SK-N-SH (cell line): ENCODE measurements around the gene TYW3. TPM values are rescaled to one million over a fixed set of nuclear protein-coding genes. Genes with fewer than 3 reads are reported as not detected.
"Not testable (repeated sequence)": the region's sequence is repeated elsewhere in the genome, so short reads cannot be mapped to it uniquely, and the experiment has no call there.

Source experiments
- CTCF ChIA-PET: fragments of 300-600, 350-600 bp; formaldehyde crosslinking; extraction: SDS; loops from one replicate; lab custom pipeline; 2021; lab: Yijun Ruan, JAX
- POLR2A ChIA-PET: fragments of 350-600 bp; sonication (Branson Sonifier 250); formaldehyde crosslinking; extraction: SDS; loops from one replicate; lab custom pipeline; 2020; ENCODE audit warnings: antibody characterized with exemption, inconsistent platforms; lab: Yijun Ruan, JAX
- DNase-seq: peaks from one replicate; pipeline ENCODE4 v3.0.0; 2012
- H2AFZ ChIP-seq: fragments of 200-600 bp; sonication (generic); 2 replicates; pipeline ENCODE4 v1.8.1; 2016; ENCODE audit warnings: antibody characterized with exemption, mild to moderate bottlenecking, low read depth
- H3F3A ChIP-seq: fragments of 200-600 bp; sonication (generic); replicated peaks from 2 replicates; pipeline ENCODE3; 2016; ENCODE audit warnings: antibody characterized with exemption, mild to moderate bottlenecking; ENCODE audit not compliant: insufficient read depth
- H3K27ac ChIP-seq, 2 experiments: fragments of 200-500 bp in 1 of 2; fragments of 200-600 bp in 1 of 2; sonication (Bioruptor generic) in 1 of 2; sonication (generic), shearing (Covaris generic) in 1 of 2; 2 replicates each; pipeline versions ENCODE4 v1.5.1 to v1.6.1; 2014 to 2016; ENCODE audit warnings: low read depth in 2 of 2, inconsistent platforms in 1 of 2, low read length in 1 of 2, mild to moderate bottlenecking in 1 of 2, mixed read lengths in 1 of 2
- H3K27me3 ChIP-seq: fragments of 200-600 bp; sonication (generic), shearing (Covaris generic); 2 replicates; pipeline ENCODE4 v1.6.1; 2016; ENCODE audit warnings: mixed run types; ENCODE audit not compliant: insufficient read depth
- H3K36me3 ChIP-seq, 2 experiments: fragments of 200-500 bp in 1 of 2; fragments of 200-600 bp in 1 of 2; sonication (Bioruptor generic) in 1 of 2; sonication (generic) in 1 of 2; replicated peaks in 1 of 2; 2 replicates each; pipeline versions ENCODE3 to v1.5.1; 2014 to 2016; ENCODE audit warnings: low read length in 1 of 2, mild to moderate bottlenecking in 1 of 2; ENCODE audit not compliant: insufficient read depth in 2 of 2, control insufficient read depth in 1 of 2
- H3K4me1 ChIP-seq, 2 experiments: fragments of 200-500 bp in 1 of 2; fragments of 200-600 bp in 1 of 2; sonication (Bioruptor generic) in 1 of 2; sonication (generic), shearing (Covaris generic) in 1 of 2; 2 replicates each; pipeline versions ENCODE4 v1.5.1 to v1.6.1; 2014 to 2016; ENCODE audit warnings: low read depth in 1 of 2, low read length in 1 of 2, mixed run types in 1 of 2; ENCODE audit not compliant: insufficient read depth in 2 of 2, control insufficient read depth in 1 of 2
- H3K4me2 ChIP-seq: fragments of 200-600 bp; sonication (generic), shearing (Covaris generic); 2 replicates; pipeline ENCODE4 v1.6.1; 2017; ENCODE audit warnings: mixed run types
- H3K4me3 ChIP-seq, 2 experiments: fragments of 200-500 bp in 1 of 2; fragments of 200-600 bp in 1 of 2; sonication (Bioruptor generic) in 1 of 2; sonication (generic), shearing (Covaris generic) in 1 of 2; 2 replicates each; pipeline versions ENCODE4 v1.5.1 to v1.8.1; 2014 to 2016; ENCODE audit warnings: low read depth in 2 of 2, inconsistent platforms in 1 of 2, low read length in 1 of 2, mild to moderate bottlenecking in 1 of 2, mixed read lengths in 1 of 2, moderate library complexity in 1 of 2
- H3K79me2 ChIP-seq: fragments of 200-600 bp; sonication (generic); 2 replicates; pipeline ENCODE4 v1.8.1; 2017; ENCODE audit warnings: mild to moderate bottlenecking; ENCODE audit not compliant: insufficient read depth
- H3K9ac ChIP-seq: fragments of 200-600 bp; sonication (generic); 2 replicates; pipeline ENCODE4 v1.6.1; 2017; ENCODE audit warnings: mixed run types
- H3K9me2 ChIP-seq: fragments of 200-600 bp; sonication (generic); 2 replicates; pipeline ENCODE4 v1.6.1; 2017; ENCODE audit warnings: mixed run types
- H3K9me3 ChIP-seq: fragments of 200-600 bp; sonication (generic); 2 replicates; pipeline ENCODE4 v1.6.1; 2017; ENCODE audit warnings: mixed run types, mild to moderate bottlenecking, moderate library complexity
- H4K20me1 ChIP-seq: fragments of 200-600 bp; sonication (generic); 2 replicates; pipeline ENCODE4 v1.6.1; 2017; ENCODE audit warnings: mild to moderate bottlenecking, mixed run types; ENCODE audit not compliant: insufficient read depth
- CTCF ChIP-seq: fragments of 200-600 bp; sonication (generic); IDR thresholded peaks from 2 replicates; pipeline ENCODE4 v1.6.1; 2017; ENCODE audit warnings: antibody characterized with exemption, mild to moderate bottlenecking, moderate library complexity
- EP300 ChIP-seq, 2 experiments: IDR thresholded peaks; 2 replicates each; pipeline versions ENCODE4 v1.4.0 to v1.6.1; 2012; ENCODE audit warnings: borderline replicate concordance in 1 of 2, low read depth in 1 of 2, low read length in 1 of 2
- FOSL2 ChIP-seq: IDR thresholded peaks from 2 replicates; pipeline ENCODE4 v1.4.0; 2012; ENCODE audit warnings: low read depth, mild to moderate bottlenecking, moderate library complexity, borderline replicate concordance
- FOXJ3 ChIP-seq: sonication (generic); formaldehyde crosslinking; IDR thresholded peaks from 2 replicates; pipeline ENCODE4 v1.5.1; 2020; ENCODE audit warnings: mild to moderate bottlenecking, missing genetic modification reagents
- GABPA ChIP-seq: IDR thresholded peaks from 2 replicates; pipeline ENCODE4 v1.4.0; 2012; ENCODE audit warnings: low read depth, mild to moderate bottlenecking
- GATA2 ChIP-seq: sonication (generic); formaldehyde crosslinking; IDR thresholded peaks from 2 replicates; pipeline ENCODE4 v1.5.0; 2020; ENCODE audit warnings: mild to moderate bottlenecking, missing genetic modification reagents
- IRF3 ChIP-seq: fragments of 150-350 bp; IDR thresholded peaks from 2 replicates; pipeline ENCODE4 v1.6.1; 2016; ENCODE audit warnings: mild to moderate bottlenecking, low read depth, low read length
- MEF2A ChIP-seq: IDR thresholded peaks from 2 replicates; pipeline ENCODE4 v1.4.0; 2012; ENCODE audit warnings: low read depth, borderline replicate concordance
- NFIC ChIP-seq: IDR thresholded peaks from 2 replicates; pipeline ENCODE4 v1.4.0; 2012; ENCODE audit warnings: borderline replicate concordance
- NRF1 ChIP-seq: IDR thresholded peaks from 2 replicates; pipeline ENCODE4 v1.6.1; 2012; ENCODE audit warnings: low read depth, mild to moderate bottlenecking, low read length
- RAD21 ChIP-seq: IDR thresholded peaks from 2 replicates; pipeline ENCODE4 v1.6.1; 2012; ENCODE audit warnings: mild to moderate bottlenecking, low read length
- TAF1 ChIP-seq: IDR thresholded peaks from 2 replicates; pipeline ENCODE4 v1.6.1; 2012; ENCODE audit warnings: low read depth, mild to moderate bottlenecking, low read length, moderate library complexity, borderline replicate concordance
- TCF12 ChIP-seq: IDR thresholded peaks from 2 replicates; pipeline ENCODE4 v1.4.0; 2012
- TEAD4 ChIP-seq: IDR thresholded peaks from 2 replicates; pipeline ENCODE4 v1.4.0; 2012; ENCODE audit warnings: mild to moderate bottlenecking, borderline replicate concordance; ENCODE audit not compliant: insufficient read depth
- USF2 ChIP-seq: fragments of 150-350 bp; IDR thresholded peaks from 2 replicates; pipeline ENCODE4 v1.6.1; 2017; ENCODE audit warnings: antibody characterized with exemption, low read length, low read depth, borderline replicate concordance
- WGBS: methylation state at CpG from one replicate; pipeline ENCODE4 v1.1.6; 2017; ENCODE audit warnings: low lambda C conversion rate; 5-methylcytosine and 5-hydroxymethylcytosine counted together
- polyA plus RNA-seq, 3 experiments: library from polyadenylated mRNA; depleted of rRNA; stranded (reverse); fragments of >200 nt; gene quantifications; 2 replicates each; pipeline ENCODE4 v1.2.3, GENCODE V29; 2012
- TF ChIP-seq, protein P1 (sequence below): IDR thresholded peaks from 2 replicates; pipeline ENCODE4 v1.6.1; 2012; ENCODE audit warnings: mild to moderate bottlenecking, low read depth, low read length, moderate library complexity

The TYW3 gene
- polyA plus RNA-seq, 1 of the 3 experiments (the other 2 are of a cell fraction): 9.2 TPM

DNA sequence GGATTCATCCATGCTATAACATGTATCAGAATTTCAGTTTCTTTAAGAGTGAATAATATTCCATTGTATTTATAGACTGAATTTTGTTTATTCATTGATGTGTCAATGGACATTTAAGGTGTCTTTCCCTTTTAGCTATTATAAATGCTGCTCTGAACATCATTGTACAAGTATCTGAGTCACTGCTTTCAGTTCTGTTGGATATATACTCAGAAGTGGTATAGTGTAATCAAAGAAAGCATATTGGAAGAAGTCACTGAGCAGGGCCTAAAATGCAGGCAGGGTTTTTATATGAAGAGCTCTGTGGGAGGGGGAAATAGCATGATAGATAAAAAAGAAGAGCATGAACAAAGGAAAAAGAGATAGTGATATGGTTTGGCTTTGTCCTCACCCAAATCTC is 22.5 kb downstream of the TYW3 start (continued):
- TF ChIP-seq EP300 (IDR thresholded peaks at IDR 0.05; ENCODE audit: borderline replicate concordance in 1 of 2, low read depth in 1 of 2, low read length in 1 of 2) (no peak), NFIC (no peak), RAD21 (no peak), FOSL2 (no peak)

DNA sequence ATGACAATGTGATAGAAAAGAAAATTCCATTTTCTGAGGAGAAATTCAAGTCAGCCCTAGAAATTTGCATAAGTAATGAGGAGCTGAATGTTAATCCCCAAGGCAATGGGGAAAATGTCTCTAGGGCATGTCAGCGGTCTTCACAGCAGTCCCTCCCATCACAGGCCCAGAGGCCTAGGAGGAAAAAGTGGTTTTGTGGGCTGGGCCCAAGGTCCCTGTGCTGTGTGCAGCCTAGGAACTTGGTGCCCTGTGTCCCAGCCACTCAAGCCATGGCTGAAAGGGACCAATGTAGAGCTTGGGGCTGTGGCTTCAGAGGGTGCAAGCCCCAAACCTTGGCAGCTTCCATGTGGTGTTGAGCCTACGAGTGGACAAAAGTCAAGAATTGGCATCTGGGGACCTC is 23.7 kb downstream of the TYW3 start:
- H3K9me2 ChIP-seq, H3K4me2 ChIP-seq, H2AFZ ChIP-seq, H4K20me1 ChIP-seq, H3F3A ChIP-seq, H3K4me1 ChIP-seq, H3K9ac ChIP-seq, H3K9me3 ChIP-seq, H3K27ac ChIP-seq, H3K4me3 ChIP-seq, POLR2A ChIA-PET, H3K79me2 ChIP-seq, H3K27me3 ChIP-seq, DNase-seq: not testable (repeated sequence)
- peaks cover 60 to 67% of the 10 kb centered on the region in 2 experiments for H3K36me3 ChIP-seq
- CTCF ChIA-PET: interaction anchor here (1.1 kb wide), 1 partner anchor 19 kb away, joined by 3 read pairs; no protein-coding TSS in a partner anchor
- no CpG with 5 or more reads among the region's 2 CpGs for WGBS

DNA sequence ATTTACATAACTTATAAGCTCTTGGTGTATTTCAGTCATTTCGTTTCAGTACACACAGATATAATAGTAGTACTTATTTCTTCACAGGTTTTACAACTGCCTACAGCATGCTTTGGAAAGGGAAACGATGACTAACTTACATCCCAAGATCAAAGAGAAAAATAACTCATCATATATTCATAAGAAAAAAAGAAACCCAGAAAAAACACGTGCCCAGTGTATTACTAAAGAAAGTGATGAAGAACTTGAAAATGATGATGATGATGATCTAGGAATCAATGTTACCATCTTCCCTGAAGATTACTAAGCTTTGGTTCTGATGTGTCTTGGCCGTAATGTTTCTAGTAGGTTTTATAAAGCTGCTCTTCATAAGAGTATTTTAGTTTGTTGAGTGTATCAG is 30.9 kb downstream of the TYW3 start:
- no peak overlapping the region for H3K4me3 ChIP-seq
- no peak overlapping the region for H3K27ac ChIP-seq
- H2AFZ ChIP-seq: no peak overlapping the region
- CTCF ChIA-PET: interaction anchor here (2.9 kb wide), 1 partner anchor 8 kb away, joined by 9 read pairs; no protein-coding TSS in a partner anchor
- H3K79me2 ChIP-seq: no peaks in the 10 kb centered on the region
- H3K9ac ChIP-seq: no peak overlapping the region
- H4K20me1 ChIP-seq: no peaks in the 10 kb centered on the region
- no peaks in the 10 kb centered on the region for H3K4me1 ChIP-seq
- POLR2A ChIA-PET: no interaction called here
- DNase-seq: no peak
- H3K4me2 ChIP-seq: no peak overlapping the region
- no peaks in the 10 kb centered on the region for H3K27me3 ChIP-seq
- H3K9me3 ChIP-seq: no peaks in the 10 kb centered on the region
- H3F3A ChIP-seq: no peaks in the 10 kb centered on the region
- H3K9me2 ChIP-seq: no peaks in the 10 kb centered on the region
- WGBS: 93% methylated on average over 4 of the region's 4 CpGs
- TF ChIP-seq FOXJ3 (CRISPR knock-in tag) (no peak), EP300 (IDR thresholded peaks at IDR 0.05; ENCODE audit: borderline replicate concordance in 1 of 2, low read depth in 1 of 2, low read length in 1 of 2) (no peak), TEAD4 (no peak), USF2 (no peak), TAF1 (no peak), MEF2A (no peak), NFIC (no peak), CTCF (no peak), GABPA (no peak), TCF12 (no peak), IRF3 (no peak), GATA2 (no peak), NRF1 (no peak)
- TF ChIP-seq, protein P1, sequence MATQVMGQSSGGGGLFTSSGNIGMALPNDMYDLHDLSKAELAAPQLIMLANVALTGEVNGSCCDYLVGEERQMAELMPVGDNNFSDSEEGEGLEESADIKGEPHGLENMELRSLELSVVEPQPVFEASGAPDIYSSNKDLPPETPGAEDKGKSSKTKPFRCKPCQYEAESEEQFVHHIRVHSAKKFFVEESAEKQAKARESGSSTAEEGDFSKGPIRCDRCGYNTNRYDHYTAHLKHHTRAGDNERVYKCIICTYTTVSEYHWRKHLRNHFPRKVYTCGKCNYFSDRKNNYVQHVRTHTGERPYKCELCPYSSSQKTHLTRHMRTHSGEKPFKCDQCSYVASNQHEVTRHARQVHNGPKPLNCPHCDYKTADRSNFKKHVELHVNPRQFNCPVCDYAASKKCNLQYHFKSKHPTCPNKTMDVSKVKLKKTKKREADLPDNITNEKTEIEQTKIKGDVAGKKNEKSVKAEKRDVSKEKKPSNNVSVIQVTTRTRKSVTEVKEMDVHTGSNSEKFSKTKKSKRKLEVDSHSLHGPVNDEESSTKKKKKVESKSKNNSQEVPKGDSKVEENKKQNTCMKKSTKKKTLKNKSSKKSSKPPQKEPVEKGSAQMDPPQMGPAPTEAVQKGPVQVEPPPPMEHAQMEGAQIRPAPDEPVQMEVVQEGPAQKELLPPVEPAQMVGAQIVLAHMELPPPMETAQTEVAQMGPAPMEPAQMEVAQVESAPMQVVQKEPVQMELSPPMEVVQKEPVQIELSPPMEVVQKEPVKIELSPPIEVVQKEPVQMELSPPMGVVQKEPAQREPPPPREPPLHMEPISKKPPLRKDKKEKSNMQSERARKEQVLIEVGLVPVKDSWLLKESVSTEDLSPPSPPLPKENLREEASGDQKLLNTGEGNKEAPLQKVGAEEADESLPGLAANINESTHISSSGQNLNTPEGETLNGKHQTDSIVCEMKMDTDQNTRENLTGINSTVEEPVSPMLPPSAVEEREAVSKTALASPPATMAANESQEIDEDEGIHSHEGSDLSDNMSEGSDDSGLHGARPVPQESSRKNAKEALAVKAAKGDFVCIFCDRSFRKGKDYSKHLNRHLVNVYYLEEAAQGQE: no peak
- H3K36me3 ChIP-seq: peaks cover 37 to 41% of the 10 kb centered on the region in 2 experiments
